GM19324 (cell line): ENCODE results near the gene CEACAM19.
"Not testable (repeated sequence)": the region's sequence is repeated elsewhere in the genome, so short reads cannot be mapped to it uniquely, and the experiment has no call there.

ENCODE experiments used
- ATAC-seq: cut with Tn5 transposase; IDR thresholded peaks from one replicate; pipeline ENCODE4 v1.9.1; 2021; ENCODE audit warnings: mild to moderate bottlenecking, moderate library complexity; ENCODE audit not compliant: unreplicated experiment, low FRiP score

CEACAM19 gene

DNA sequence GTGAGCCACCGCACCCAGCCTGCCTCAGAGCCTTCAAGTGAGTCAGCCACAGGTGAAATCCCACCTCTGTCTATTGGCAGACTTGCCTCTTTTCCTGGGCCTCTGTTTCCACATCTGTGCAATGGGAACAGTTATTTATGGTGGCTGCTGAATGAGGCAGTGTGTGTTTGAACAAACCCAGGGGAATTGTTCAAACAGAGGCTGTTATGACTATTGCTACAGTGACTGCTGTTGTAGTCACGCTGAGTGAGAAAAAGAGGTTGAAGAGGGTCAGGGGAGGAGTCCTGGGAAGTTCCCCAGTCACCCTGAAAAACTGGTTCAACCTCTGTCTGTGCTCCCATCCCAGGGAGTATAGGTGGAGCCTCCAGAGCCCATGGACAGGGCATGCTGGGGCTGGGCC, at the start of gene CEACAM19:
Gene CEACAM19, plus strand, starts transcription at position 83 of the 400 bp plus-strand sequence. CDS start 450 bp downstream, outside the sequence.
- ATAC-seq: no peak

DNA sequence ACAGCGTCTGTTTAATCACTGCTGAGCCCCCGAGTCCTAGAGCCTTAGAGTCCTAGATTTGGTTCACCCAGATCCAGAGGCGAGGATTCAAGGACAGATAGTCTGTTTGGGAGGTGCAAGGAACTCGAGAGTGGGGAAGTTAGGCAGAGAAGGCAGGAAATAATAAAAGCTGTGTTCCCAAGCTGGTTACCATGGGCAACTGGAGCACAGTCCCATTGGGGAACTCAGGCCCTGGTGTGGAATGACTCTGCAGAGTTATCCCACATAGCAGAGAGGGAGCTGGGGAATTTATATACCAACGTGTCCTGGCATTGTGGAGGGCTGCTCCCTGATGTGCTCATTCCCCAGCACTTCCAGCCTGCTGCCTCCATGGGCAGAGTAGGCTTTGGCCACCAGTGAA, 48.2 kb upstream of the CEACAM19 start:
- ATAC-seq: no peak

DNA sequence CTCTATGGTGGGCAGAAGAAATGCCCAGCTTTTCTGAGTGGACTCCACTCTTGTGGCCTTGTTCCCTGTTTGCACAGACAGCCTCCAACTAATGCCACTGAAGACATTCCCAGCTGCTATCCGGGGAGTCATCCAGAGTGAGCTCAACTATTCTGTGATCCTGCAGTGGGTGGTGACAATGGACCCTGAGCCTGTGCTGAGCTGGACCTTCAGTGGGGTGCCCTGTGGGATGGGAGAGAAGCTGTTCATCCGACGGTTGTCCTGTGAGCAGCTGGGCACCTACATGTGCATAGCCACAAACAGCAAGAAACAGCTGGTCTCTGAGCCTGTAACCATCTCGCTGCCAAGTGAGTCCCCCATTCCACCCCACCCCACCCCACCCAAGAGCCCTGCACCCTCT, 47.7 kb upstream of the CEACAM19 start:
- ATAC-seq: no peak

- no peak for ATAC-seq
These were observed 46.4 kb upstream of the CEACAM19 start for GRCh38 chr19:44624840-44625354.

DNA sequence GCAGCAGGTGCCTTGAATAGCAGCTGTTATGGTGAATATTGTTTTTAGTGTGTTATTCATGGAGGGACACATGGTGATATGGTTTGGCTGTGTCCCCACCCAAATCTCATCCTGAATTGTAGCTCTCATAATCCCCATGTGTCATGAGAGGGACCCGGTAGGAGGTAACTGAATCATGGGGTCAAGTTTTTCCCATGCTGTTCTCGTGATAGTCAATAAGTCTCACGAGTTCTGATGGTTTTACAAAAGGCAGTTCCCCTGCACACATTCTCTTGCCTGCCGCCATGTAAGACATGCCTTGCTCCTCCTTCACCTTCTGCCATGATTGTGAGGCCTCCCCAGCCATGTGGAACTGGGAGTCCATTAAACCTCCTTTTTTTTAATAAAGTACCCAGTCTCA, 45.6 kb upstream of the CEACAM19 start:
- not testable (repeated sequence) for ATAC-seq

DNA sequence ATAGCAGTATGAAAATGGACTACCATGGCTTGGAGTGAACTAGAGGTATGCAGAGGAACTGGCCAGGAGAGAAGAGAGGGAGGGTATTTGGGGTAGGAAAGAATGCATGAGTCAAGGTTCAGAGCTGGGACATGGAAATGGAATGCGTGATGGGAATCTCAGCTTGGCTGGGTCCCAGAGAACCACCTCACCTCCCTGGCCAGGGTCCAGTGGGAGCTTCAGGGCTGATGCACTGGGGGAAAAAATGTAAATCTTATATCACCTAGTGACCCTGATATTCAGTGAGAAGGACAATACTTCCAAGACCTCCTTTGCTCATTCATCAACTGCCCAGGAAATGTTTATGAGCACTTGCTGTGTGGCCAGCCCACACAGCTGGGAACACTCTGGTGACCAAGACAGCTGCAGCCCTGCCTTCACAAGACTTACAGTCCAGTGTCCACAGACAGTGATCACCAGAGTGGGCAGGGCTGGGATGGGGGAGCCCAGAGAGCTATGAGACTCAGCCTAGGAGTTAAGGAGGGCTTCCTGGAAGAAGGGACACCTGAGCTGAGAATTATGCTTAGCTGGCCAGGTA, 45.1 kb upstream of the CEACAM19 start:
- ATAC-seq: no peak

DNA sequence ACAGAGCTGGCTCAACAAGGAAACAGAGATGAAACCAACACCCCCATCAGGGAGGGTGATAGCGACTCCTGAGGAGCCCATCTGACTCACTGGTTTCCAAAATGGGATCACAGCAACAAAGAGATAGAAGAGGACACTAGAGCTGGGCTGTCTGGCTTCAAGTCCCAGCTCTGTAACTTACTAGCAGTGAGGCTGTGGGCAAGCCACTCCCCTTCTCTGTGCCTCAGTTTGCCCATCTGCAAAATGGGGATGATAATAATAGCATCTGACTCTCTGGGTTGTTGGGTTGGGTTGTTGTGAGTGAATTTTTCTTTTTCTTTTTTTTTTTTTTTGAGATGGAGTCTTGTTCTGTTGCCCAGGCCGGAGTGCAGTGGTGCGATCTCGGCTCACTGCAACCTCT, 43.7 kb upstream of the CEACAM19 start:
- ATAC-seq: no peak

DNA sequence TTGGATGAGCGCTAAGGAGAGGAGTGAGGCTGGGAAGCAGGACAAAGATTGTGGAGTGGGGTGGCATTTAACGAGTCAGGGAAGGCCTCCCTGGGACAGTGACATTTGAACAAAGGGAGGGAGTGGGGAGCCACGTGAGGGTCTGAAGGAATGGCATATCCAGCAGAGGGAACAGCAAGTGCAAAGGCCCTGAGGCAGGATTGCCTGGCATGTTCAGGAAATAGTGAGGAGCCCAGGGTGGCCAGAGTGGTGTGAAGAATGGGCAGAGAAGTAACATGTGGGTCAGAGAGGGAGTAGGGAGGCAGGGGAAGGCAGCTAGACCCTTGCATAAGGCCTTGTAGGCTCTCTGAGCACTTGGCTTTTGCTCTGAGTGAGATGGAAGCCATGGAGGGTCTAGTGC, 42.5 kb upstream of the CEACAM19 start:
- ATAC-seq: no peak

DNA sequence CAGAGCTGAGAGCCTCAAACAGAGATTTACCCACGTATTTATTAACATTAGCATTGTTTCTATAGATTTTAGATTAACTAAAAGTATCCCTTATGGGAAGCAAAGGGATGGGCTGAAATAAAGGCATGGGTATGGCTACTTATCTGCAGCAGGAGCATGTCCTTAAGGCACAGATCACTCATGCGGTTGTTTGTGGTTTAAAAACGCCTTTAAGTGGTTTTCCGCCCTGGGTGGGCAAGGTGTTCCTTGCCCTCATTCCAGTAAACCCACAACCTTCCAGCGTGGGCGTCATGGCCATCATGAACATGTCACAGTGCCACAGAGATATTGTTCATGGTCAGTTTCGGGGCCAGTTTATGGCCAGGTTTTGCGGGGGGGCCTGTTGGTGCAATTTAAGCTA, 39.7 kb upstream of the CEACAM19 start:
- ATAC-seq: not testable (repeated sequence)

- ATAC-seq: not testable (repeated sequence)
These were observed 37.2 kb upstream of the CEACAM19 start for GRCh38 chr19:44634058-44634457.

DNA sequence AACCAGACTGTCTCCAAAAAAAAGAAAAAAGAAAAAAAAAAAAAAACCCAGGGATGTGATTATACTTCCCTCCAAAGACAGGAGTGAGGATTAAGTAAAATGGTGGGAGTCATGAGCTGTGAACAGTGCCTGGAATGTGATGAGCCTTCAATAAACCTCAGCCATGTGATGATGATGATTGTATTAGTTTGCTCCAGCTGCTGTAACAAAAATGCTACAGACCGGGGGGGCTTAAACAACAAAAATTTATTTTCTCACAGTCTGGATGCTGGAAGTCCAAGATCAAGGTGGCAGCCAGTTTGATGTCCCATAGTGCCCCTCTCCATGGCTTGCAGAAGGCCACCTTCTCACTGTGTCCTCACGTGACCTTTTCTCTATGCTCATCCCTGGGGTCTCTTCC, 36.5 kb upstream of the CEACAM19 start:
- ATAC-seq: no peak

- ATAC-seq: no peak
These were observed 35.5 kb upstream of the CEACAM19 start for GRCh38 chr19:44635581-44636438.

GRCh38 chr19:44636439-44637389, 34.6 kb upstream of the CEACAM19 start:
- no peak for ATAC-seq

- ATAC-seq: no peak
These were observed 33.9 kb upstream of the CEACAM19 start for GRCh38 chr19:44637390-44637764.

DNA sequence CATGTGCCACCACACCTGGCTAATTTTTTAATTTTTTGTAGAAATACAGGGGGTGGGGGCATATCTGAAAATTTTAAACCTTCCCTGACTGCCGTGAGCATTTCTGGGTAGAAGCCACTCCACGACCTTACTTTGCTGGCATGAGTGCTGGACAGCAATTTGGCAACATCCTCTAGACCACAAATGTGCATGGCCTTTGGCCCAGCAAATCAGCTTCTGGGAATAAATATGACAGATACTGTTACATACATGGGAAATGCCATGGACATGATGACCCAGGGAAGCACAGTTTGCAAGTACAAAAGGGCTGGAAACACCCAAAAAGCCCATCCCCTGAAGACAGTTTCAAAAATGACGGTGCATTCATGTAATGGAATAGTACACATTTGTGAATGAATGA, 30.8 kb upstream of the CEACAM19 start:
- ATAC-seq: no peak

DNA sequence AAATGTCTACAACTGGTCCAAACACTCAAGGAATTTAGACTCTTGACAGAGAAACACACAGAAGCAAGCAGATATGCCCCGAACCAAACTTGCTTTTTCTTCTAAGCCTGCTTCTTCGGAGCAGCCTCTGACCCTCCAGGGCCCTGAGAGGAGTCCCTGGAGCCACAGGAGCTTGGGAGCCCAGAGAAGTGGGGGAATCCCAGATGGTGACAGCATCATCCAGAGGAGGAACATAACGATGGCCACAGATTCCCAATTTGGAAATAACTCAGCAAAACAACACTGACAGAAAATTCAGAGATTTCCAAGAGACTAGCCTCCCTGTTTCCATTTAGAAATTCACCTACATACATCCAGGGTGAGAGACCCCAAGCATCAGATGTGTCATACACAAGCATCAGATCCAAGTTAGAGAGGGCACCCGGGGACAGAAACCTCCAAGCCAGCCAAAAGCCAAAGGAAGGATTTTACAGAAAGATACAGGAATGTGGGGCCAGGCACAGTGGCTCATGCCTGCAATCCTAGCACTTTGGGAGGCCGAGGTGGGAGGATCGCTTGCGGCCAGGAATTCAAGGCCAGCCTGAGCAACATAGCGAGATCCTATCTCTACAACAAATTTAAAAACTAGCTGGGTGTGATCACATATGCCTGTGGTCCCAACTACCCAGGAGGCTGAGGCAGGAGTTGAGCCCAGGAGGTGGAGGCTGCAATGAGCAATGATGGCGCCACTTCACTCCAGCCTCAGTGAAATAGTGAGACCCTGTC, 29.6 kb upstream of the CEACAM19 start:
- ATAC-seq: no peak

GRCh38 chr19:44642377-44642776, 28.9 kb upstream of the CEACAM19 start:
- no peak for ATAC-seq

DNA sequence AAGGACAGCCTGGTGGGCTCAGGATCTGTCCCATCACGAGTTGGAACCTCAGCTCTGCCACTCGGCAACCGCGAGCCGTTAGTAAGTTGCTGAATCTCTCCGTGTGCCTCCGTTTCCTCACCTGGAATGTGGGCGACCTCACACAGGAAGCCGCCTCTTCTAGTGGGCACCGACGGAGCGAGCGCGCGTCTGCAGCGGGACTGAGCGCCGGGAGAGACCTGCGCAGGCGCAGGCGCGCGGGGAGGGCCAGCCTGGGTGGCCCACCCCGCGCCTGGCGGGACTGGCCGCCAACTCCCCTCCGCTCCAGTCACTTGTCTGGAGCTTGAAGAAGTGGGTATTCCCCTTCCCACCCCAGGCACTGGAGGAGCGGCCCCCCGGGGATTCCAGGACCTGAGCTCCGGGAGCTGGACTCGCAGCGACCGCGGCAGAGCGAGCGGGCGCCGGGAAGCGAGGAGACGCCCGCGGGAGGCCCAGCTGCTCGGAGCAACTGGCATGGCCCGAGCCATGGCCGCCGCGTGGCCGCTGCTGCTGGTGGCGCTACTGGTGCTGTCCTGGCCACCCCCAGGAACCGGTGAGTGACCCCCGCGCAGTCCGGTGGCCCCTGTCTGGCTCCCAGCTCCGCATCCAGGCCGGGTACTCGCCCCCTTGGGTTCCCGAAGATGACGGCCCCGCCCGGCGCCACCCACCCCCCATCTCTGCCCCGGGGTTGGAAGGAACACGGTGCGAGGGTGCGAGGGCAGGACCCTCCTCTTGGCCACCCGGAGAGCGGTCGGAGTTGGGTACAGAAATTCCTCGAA, 27.5 kb upstream of the CEACAM19 start, which contains the start of gene PVR:
Gene PVR, plus strand, starts transcription at position 306 of the 797 bp plus-strand sequence. Its CDS starts 187 bp downstream, at position 493.
- no peak for ATAC-seq

DNA sequence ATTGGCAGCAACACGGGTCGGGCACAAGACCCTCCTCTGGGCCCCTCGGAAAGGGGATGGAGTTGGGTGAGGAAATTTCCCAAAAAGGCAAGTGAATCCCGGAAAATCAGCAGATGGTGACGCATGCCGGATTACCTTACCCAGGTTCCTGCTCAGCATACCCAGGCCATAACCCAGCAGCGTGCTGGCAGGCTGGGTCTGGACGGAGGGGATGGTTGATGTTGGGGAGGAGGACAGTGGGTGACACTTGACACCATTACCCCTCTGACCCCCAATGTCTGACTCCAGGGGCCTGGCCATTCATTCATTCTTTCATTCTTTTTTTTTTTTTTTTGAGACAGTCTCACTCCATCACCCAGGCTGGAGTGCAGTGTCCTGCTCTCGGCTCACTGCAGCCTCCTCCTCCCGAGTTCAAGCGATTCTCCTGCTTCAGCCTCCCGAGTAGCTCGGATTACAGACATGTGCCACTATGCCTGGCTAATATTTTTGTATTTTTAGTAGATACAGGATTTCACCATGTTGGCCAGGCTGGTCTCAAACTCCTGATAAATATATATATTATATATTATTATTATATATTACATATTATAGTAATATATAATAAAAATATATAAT, 26.8 kb upstream of the CEACAM19 start:
- no peak for ATAC-seq
